ENCODE results near the gene PPP1R27.
A peak's percentile ranks its signal among the peaks of the same experiment; 100 is the strongest.

PPP1R27 gene, protein sequence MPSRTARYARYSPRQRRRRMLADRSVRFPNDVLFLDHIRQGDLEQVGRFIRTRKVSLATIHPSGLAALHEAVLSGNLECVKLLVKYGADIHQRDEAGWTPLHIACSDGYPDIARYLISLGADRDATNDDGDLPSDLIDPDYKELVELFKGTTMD
- 0 to 0.39 (median 0.17) reads per million in 3 donors for total RNA-seq

GRCh38 chr17:81834831-81835267 lies at the start of gene PPP1R27:
PPP1R27 (minus strand) TSS chr17:81835050; CDS start chr17:81834953, 97 bp downstream.
- Histone ChIP-seq H3K4me1 (ENCODE audit: control insufficient read depth, insufficient read depth, low read length, poor library complexity, severe bottlenecking) (peaks cover 15% of the 10 kb centered on the region), H3K27me3 (replicated peaks; ENCODE audit: control insufficient read depth, insufficient read depth, low read length, poor library complexity, severe bottlenecking) (no peaks in the 10 kb centered on the region), H3K27ac (ENCODE audit: insufficient read depth, low read length, poor library complexity, severe bottlenecking) (peak within 1 kb of the TSS; percentile 81), H3K4me3 (ENCODE audit: insufficient read depth, low read depth, low read length, poor library complexity, severe bottlenecking) (peak within 1 kb of the TSS; percentile 56), H3K36me3 (ENCODE audit: control insufficient read depth, insufficient read depth, low read length) (no peaks in the 10 kb centered on the region), H3K9me3 (ENCODE audit: control insufficient read depth, low read length) (no peaks in the 10 kb centered on the region)
- DNase-seq, result no peak

DNA sequence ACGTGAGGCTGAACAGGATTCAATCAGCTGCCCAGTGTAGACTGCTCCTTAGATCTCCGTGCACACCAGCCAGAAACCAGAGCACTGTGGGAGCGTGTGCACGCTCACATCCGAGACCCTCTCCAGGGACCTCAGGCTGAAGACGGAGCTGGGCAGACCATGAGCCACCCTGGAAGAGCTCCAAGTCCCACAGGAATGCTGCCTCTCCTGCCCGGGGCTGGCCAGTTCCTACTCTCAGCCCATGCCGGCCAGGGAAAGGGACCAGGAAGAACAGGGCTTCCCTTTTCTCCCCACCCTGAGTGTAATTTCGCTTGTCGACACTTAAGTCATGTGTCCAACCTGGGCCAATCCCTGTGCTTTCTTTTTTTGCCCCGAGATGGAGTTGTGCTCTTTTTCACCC lies 49.7 kb upstream of the PPP1R27 start:
- peaks cover 47% of the 10 kb centered on the region for H3K36me3 ChIP-seq (ENCODE audit: control insufficient read depth, insufficient read depth, low read length)
- no peaks in the 10 kb centered on the region for H3K9me3 ChIP-seq (ENCODE audit: control insufficient read depth, low read length)
- H3K4me3 ChIP-seq (ENCODE audit: insufficient read depth, low read depth, low read length, poor library complexity, severe bottlenecking), result no peak overlapping the region
- no peaks in the 10 kb centered on the region for H3K4me1 ChIP-seq (ENCODE audit: control insufficient read depth, insufficient read depth, low read length, poor library complexity, severe bottlenecking)
- H3K27me3 ChIP-seq (replicated peaks; ENCODE audit: control insufficient read depth, insufficient read depth, low read length, poor library complexity, severe bottlenecking), result no peaks in the 10 kb centered on the region
- DNase-seq, result no peak
- H3K27ac ChIP-seq (ENCODE audit: insufficient read depth, low read length, poor library complexity, severe bottlenecking), result no peak overlapping the region

DNA sequence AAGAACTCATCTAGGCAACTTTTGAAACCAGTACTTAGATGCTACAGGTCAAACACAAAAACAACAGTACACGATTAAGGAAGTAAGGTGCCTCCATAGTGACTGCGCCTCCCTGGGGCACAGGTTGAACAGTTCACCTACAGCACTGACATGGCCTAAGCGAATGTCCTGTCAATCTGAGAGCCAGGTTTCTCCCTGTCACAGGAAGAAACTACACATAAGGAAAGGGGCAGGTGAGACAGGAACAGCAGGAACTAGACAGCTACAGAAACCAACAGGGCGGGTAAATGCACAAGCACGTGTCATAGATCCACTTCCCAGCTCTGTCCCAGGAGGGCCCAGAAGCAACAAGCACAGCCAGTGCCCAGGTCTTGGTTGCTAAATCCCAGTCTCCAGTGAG lies 44.3 kb upstream of the PPP1R27 start:
- H3K36me3 ChIP-seq (ENCODE audit: control insufficient read depth, insufficient read depth, low read length), result peaks cover 3% of the 10 kb centered on the region
- no peaks in the 10 kb centered on the region for H3K9me3 ChIP-seq (ENCODE audit: control insufficient read depth, low read length)
- no peaks in the 10 kb centered on the region for H3K4me1 ChIP-seq (ENCODE audit: control insufficient read depth, insufficient read depth, low read length, poor library complexity, severe bottlenecking)
- no peak overlapping the region for H3K27ac ChIP-seq (ENCODE audit: insufficient read depth, low read length, poor library complexity, severe bottlenecking)
- H3K27me3 ChIP-seq (replicated peaks; ENCODE audit: control insufficient read depth, insufficient read depth, low read length, poor library complexity, severe bottlenecking), result no peaks in the 10 kb centered on the region
- no peak overlapping the region for H3K4me3 ChIP-seq (ENCODE audit: insufficient read depth, low read depth, low read length, poor library complexity, severe bottlenecking)
- no peak for DNase-seq

- H3K9me3 ChIP-seq (ENCODE audit: control insufficient read depth, low read length), result no peaks in the 10 kb centered on the region
- DNase-seq, result no peak
- H3K27me3 ChIP-seq (replicated peaks; ENCODE audit: control insufficient read depth, insufficient read depth, low read length, poor library complexity, severe bottlenecking), result no peaks in the 10 kb centered on the region
- H3K4me1 ChIP-seq (ENCODE audit: control insufficient read depth, insufficient read depth, low read length, poor library complexity, severe bottlenecking), result peaks cover under 1% of the 10 kb centered on the region
- no peak overlapping the region for H3K4me3 ChIP-seq (ENCODE audit: insufficient read depth, low read depth, low read length, poor library complexity, severe bottlenecking)
- H3K36me3 ChIP-seq (ENCODE audit: control insufficient read depth, insufficient read depth, low read length), result no peaks in the 10 kb centered on the region
- no peak overlapping the region for H3K27ac ChIP-seq (ENCODE audit: insufficient read depth, low read length, poor library complexity, severe bottlenecking)
Measured at GRCh38 chr17:81878294-81878693, 43.4 kb upstream of the PPP1R27 start.

DNA sequence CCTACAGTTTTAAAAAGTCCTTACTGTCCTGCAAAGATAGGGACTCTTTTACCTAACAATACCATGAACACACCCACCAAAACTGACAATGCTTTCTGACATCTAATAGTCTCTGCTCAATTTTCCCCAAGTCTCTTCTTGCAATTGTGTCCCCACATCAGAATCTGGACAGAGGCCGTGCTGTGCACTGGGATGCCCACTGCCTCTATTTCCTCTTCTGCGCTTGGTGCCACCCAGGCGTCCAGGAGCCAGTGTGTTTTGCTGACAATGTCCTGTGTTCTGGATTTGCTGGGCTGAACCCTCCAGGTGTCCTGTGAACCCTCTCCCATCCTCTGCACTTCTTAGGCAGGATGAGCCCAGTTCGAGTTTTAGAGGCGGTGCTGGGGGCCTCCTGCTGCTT lies 42.7 kb upstream of the PPP1R27 start:
- Histone ChIP-seq H3K36me3 (ENCODE audit: control insufficient read depth, insufficient read depth, low read length) (no peaks in the 10 kb centered on the region), H3K27ac (ENCODE audit: insufficient read depth, low read length, poor library complexity, severe bottlenecking) (no peak overlapping the region), H3K4me3 (ENCODE audit: insufficient read depth, low read depth, low read length, poor library complexity, severe bottlenecking) (no peak overlapping the region), H3K27me3 (replicated peaks; ENCODE audit: control insufficient read depth, insufficient read depth, low read length, poor library complexity, severe bottlenecking) (no peaks in the 10 kb centered on the region), H3K9me3 (ENCODE audit: control insufficient read depth, low read length) (no peaks in the 10 kb centered on the region), H3K4me1 (ENCODE audit: control insufficient read depth, insufficient read depth, low read length, poor library complexity, severe bottlenecking) (peaks cover 7% of the 10 kb centered on the region)
- no peak for DNase-seq

GRCh38 chr17:81871387-81872230 lies 36.8 kb upstream of the PPP1R27 start:
- H3K27ac ChIP-seq (ENCODE audit: insufficient read depth, low read length, poor library complexity, severe bottlenecking), result peak overlapping the region; percentile 95
- H3K27me3 ChIP-seq (replicated peaks; ENCODE audit: control insufficient read depth, insufficient read depth, low read length, poor library complexity, severe bottlenecking), result no peaks in the 10 kb centered on the region
- H3K4me1 ChIP-seq (ENCODE audit: control insufficient read depth, insufficient read depth, low read length, poor library complexity, severe bottlenecking), result peaks cover 43% of the 10 kb centered on the region
- no peaks in the 10 kb centered on the region for H3K9me3 ChIP-seq (ENCODE audit: control insufficient read depth, low read length)
- H3K36me3 ChIP-seq (ENCODE audit: control insufficient read depth, insufficient read depth, low read length), result peaks cover 24% of the 10 kb centered on the region
- H3K4me3 ChIP-seq (ENCODE audit: insufficient read depth, low read depth, low read length, poor library complexity, severe bottlenecking), result peak overlapping the region; percentile 67
- peak; percentile 89 to 96 (median 94) for DNase-seq

DNA sequence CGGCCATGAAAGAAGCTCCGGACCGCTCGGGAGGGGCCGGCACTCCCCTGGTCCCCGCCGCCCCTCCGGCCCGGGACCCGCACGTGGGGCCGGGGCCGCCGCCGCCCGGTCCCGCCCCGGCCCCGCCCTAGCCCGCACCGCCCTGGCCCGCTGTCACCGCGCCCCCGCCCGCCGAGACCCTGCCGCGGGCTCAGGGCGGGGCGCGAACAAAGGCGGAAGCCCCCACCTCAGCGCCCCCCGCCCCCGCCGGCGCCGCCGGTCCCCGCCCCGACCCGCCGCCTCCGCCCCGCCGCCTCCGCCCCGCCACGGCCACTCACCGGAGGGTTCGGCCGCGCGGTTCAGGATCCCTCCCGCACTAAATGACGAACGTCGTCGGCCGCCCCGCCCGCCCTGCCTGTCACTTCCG lies 36.1 kb upstream of the PPP1R27 start, which contains the start of gene ARHGDIA:
Gene ARHGDIA (minus strand): TSS at position 357 of the 406 bp plus-strand sequence. CDS start 1,407 bp downstream, outside the sequence.
- Histone ChIP-seq H3K9me3 (ENCODE audit: control insufficient read depth, low read length) (no peaks in the 10 kb centered on the region), H3K27ac (ENCODE audit: insufficient read depth, low read length, poor library complexity, severe bottlenecking) (peak within 1 kb of the TSS; percentile 95), H3K36me3 (ENCODE audit: control insufficient read depth, insufficient read depth, low read length) (peaks cover 24% of the 10 kb centered on the region), H3K4me1 (ENCODE audit: control insufficient read depth, insufficient read depth, low read length, poor library complexity, severe bottlenecking) (peaks cover 45% of the 10 kb centered on the region), H3K27me3 (replicated peaks; ENCODE audit: control insufficient read depth, insufficient read depth, low read length, poor library complexity, severe bottlenecking) (no peaks in the 10 kb centered on the region), H3K4me3 (ENCODE audit: insufficient read depth, low read depth, low read length, poor library complexity, severe bottlenecking) (peak within 1 kb of the TSS; percentile 67)
- DNase-seq, result no peak

DNA sequence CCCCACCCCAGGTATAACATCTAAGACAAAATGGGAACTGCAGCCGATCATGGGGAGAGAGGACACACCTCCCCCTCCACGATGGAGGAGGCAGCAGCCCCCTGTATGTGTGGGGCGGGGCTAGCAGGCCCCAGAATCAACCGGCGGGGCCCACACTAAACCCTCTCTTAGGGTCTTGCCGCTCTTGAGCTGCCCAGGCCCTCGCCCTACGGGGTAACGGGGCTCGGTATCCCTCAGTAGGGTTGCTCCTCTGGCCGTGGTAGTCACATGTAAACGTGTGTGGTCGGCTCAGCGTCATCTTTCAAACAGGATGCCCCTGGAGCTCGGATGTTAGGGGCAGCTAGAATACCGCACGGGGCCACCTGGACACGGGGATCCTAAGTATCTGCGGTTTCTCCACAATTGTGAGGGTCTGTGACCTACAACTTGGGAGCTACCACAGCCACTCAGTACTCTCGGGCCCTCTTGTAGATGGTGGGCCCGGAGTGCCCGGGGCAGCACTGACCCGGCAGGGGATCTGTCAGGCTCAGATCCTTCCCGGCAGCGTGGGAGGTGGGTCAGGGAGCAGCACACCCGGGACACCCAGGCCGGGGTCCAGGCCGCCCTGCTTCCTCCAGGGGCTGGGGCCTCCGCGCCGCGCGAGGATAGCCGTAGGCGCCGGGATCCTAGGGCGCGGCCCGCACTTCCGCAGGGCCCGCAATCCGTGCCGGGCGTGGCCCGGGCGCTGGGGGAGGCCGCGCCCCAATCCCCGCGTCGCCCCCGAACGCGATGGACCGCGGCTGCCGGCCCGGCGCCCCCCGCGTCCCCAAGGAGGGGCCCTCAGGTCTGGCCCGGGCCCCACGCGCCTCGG lies 35.5 kb upstream of the PPP1R27 start:
- Histone ChIP-seq H3K27ac (ENCODE audit: insufficient read depth, low read length, poor library complexity, severe bottlenecking) (peak overlapping the region; percentile 95), H3K4me1 (ENCODE audit: control insufficient read depth, insufficient read depth, low read length, poor library complexity, severe bottlenecking) (peaks cover 45% of the 10 kb centered on the region), H3K36me3 (ENCODE audit: control insufficient read depth, insufficient read depth, low read length) (peaks cover 24% of the 10 kb centered on the region), H3K9me3 (ENCODE audit: control insufficient read depth, low read length) (no peaks in the 10 kb centered on the region), H3K4me3 (ENCODE audit: insufficient read depth, low read depth, low read length, poor library complexity, severe bottlenecking) (peak overlapping the region; percentile 56), H3K27me3 (replicated peaks; ENCODE audit: control insufficient read depth, insufficient read depth, low read length, poor library complexity, severe bottlenecking) (no peaks in the 10 kb centered on the region)
- DNase-seq, result peak in 2 of 3 donors; percentile 23 to 25

GRCh38 chr17:81869221-81870130 lies 34.6 kb upstream of the PPP1R27 start:
- Histone ChIP-seq H3K36me3 (ENCODE audit: control insufficient read depth, insufficient read depth, low read length) (peaks cover 24% of the 10 kb centered on the region), H3K4me3 (ENCODE audit: insufficient read depth, low read depth, low read length, poor library complexity, severe bottlenecking) (peak overlapping the region; percentile 56), H3K27ac (ENCODE audit: insufficient read depth, low read length, poor library complexity, severe bottlenecking) (peak overlapping the region; percentile 95), H3K9me3 (ENCODE audit: control insufficient read depth, low read length) (no peaks in the 10 kb centered on the region), H3K4me1 (ENCODE audit: control insufficient read depth, insufficient read depth, low read length, poor library complexity, severe bottlenecking) (peaks cover 45% of the 10 kb centered on the region), H3K27me3 (replicated peaks; ENCODE audit: control insufficient read depth, insufficient read depth, low read length, poor library complexity, severe bottlenecking) (no peaks in the 10 kb centered on the region)
- DNase-seq, result no peak

Measured in effector memory CD4-positive, alpha-beta T cell (primary cell).